SJCRH30 (cell line): ENCODE results near the gene NUB1. TPM values are rescaled to one million over a fixed set of nuclear protein-coding genes. Genes with fewer than 3 reads are reported as not detected.
A peak's percentile ranks its signal among the peaks of the same experiment; 100 is the strongest.

ENCODE experiments used
- DNase-seq, 2 experiments: peaks; one replicate each; pipeline ENCODE4 v3.0.0-alpha.2; 2015 to 2020
- H3K27ac ChIP-seq: fragments of 250-450 bp; sonication (Bioruptor Pico); 2 replicates; pipeline ENCODE4 v1.5.1; 2020; ENCODE audit warnings: mild to moderate bottlenecking, moderate library complexity
- H3K27me3 ChIP-seq: fragments of 250-450 bp; sonication (Bioruptor Pico); 2 replicates; pipeline ENCODE4 v1.5.1; 2020; ENCODE audit warnings: mild to moderate bottlenecking, moderate library complexity
- H3K36me3 ChIP-seq: fragments of 250-450 bp; sonication (Bioruptor Pico); 2 replicates; pipeline ENCODE4 v1.5.1; 2020; ENCODE audit warnings: mild to moderate bottlenecking, moderate library complexity
- H3K4me1 ChIP-seq: fragments of 250-450 bp; sonication (Bioruptor Pico); 2 replicates; pipeline ENCODE4 v1.5.1; 2020; ENCODE audit warnings: mild to moderate bottlenecking, moderate library complexity
- H3K4me3 ChIP-seq: fragments of 250-450 bp; sonication (Bioruptor Pico); 2 replicates; pipeline ENCODE4 v1.5.1; 2020; ENCODE audit warnings: mild to moderate bottlenecking, moderate library complexity
- H3K9me3 ChIP-seq: fragments of 250-450 bp; sonication (Bioruptor Pico); replicated peaks from 2 replicates; pipeline ENCODE4 v1.5.1; 2020; ENCODE audit warnings: mild to moderate bottlenecking, moderate library complexity
- total RNA-seq: library from RNA; depleted of rRNA; stranded (reverse); fragments of >200 nt; shearing (Covaris generic); gene quantifications from 2 replicates; pipeline ENCODE4 v1.2.3, GENCODE V29; 2014

The NUB1 gene
- total RNA-seq, 1 experiment from 2014 or later, result 61.5 TPM

DNA sequence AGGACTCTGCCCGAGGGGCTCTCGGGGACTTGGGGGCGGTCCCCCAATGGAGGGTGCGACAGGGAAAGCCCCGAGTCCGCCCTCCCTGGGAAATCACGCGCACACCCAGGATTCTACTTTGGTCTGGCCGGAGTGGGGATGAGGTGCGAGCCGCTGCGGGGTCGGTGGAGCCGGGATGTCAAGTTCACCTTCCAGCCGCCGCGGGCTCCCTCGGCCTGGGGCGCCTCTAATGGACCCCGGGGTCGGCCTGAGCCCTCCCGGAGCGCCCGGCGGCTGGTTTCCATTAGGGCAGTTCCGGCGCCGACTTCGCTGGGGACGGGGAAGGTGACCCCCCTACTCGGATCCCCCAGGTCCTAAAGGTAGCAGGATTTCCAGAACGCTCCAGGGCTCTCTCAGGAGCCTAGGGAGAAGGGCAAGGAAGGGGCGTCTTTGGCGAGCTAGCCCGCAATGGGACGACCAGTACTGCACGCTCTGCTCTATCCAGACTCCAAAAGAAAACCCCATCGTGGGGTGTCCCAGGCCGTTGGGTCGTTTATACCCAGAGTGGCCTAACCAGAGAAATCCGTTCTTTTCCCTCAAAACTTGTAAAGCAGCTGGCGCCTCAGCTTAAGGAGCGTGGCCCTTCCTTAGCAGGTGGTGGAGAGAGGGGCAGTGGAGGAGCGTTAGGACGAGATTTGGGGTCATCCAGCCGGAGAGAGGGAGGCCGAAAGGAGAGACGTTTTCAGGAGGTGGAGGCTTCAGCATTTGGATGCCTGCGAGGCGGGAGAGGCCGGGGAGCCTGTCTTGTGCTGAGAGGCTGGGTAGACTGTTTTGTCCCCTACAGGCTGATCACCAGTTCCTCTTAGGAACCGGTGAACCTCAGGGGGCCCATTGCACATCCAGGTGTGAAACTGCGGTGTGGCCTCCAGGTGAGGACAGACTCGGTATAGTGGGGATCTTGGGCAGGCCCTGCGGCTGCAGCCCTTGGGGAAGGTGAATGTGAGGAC is 69.1 kb downstream of the NUB1 start:
- H3K27me3 ChIP-seq, result peaks cover 15% of the 10 kb centered on the region
- no peaks in the 10 kb centered on the region for H3K36me3 ChIP-seq
- peak; percentile 72 to 81 for DNase-seq

DNA sequence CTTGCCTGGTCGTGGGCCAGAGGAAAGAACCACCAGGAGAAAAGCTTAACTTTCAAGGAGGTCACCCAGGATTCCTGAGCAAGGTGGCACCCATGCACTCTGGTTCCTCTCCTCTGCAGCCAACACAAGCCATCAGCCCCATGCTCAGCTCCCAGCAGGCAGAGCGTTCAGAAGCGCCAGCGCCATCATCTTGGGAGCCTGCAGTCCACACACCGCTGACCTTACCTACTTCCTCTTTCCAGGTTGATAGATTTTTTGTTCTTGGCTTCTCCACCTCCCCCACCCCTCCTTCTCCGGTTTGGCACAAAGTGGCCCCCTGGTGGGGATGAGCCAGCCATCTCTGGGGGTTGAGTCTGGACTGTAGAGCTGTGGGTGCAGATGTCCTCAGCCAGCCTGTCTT is 69.9 kb downstream of the NUB1 start:
- H3K36me3 ChIP-seq, result no peaks in the 10 kb centered on the region
- H3K4me1 ChIP-seq, result no peaks in the 10 kb centered on the region
- H3K27ac ChIP-seq, result no peak overlapping the region
- DNase-seq, result no peak
- peaks cover 15% of the 10 kb centered on the region for H3K27me3 ChIP-seq
- no peak overlapping the region for H3K4me3 ChIP-seq
- no peaks in the 10 kb centered on the region for H3K9me3 ChIP-seq

More for the DNA sequence above, 69.1 kb downstream of the NUB1 start:
- H3K4me1 ChIP-seq, result no peaks in the 10 kb centered on the region
- H3K27ac ChIP-seq, result no peak overlapping the region
- no peaks in the 10 kb centered on the region for H3K9me3 ChIP-seq
- peak overlapping the region; percentile 67 for H3K4me3 ChIP-seq

- Histone ChIP-seq H3K27ac (no peak overlapping the region), H3K4me1 (no peaks in the 10 kb centered on the region), H3K36me3 (no peaks in the 10 kb centered on the region), H3K9me3 (no peaks in the 10 kb centered on the region), H3K4me3 (no peak overlapping the region), H3K27me3 (peaks cover 15% of the 10 kb centered on the region)
- DNase-seq, result no peak
These were observed 70.7 kb downstream of the NUB1 start for GRCh38 chr7:151412318-151412717.

DNA sequence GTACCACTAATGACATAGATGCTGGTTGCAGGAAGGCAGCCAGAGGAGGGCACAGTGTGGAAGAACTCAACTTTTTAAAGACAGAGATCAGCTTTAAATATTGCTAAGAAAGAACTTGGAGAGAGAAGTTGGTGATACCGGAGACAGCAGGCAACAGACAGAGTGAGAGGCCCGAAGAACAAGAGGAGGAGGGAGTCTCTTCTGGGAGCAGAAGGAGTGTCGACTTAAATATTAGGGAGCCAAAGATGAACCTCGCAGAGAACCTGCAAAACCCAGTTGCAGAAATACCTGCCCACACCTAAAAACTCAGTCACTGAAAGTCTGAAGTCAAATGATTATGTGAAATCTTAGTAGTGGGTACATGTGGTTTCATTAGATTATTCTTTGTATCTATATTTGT is 71.6 kb downstream of the NUB1 start:
- no peak overlapping the region for H3K27ac ChIP-seq
- H3K4me1 ChIP-seq, result no peaks in the 10 kb centered on the region
- peaks cover 15% of the 10 kb centered on the region for H3K27me3 ChIP-seq
- H3K4me3 ChIP-seq, result no peak overlapping the region
- DNase-seq, result no peak
- no peaks in the 10 kb centered on the region for H3K9me3 ChIP-seq
- H3K36me3 ChIP-seq, result no peaks in the 10 kb centered on the region

DNA sequence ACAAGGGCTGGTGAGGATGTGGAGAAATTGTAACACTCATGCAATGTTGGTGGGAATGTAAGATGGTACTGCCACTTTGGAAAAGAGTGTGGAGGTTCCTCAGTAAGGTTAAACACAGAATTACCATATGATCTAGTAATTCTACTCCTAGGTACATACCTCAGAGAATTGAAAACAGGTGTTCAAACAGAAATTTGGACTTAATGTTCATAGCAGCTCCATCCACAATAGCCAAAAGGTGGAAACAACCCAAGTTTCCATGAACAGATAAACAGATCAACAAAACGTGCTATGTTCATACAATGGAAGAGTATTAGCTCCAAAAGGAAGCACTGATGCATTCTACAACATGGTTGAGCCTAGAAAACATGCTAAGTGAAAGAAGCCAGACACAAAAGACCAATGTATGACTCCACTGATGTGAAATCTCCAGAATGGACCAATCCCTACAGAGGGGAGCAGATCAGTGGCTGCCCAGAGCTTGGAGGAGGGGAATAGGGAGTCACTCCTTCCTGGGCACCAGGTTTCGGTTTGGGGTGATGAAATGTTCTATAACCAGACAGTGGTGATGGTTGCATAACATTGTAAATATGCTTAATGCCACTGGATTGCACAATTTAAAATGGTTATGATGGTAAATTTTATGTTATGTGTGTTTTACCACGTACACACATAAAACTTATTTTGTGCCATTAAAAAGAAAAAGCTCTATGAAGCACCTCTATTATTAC is 73.9 kb downstream of the NUB1 start:
- Histone ChIP-seq H3K27me3 (peaks cover 15% of the 10 kb centered on the region), H3K27ac (no peak overlapping the region), H3K36me3 (no peaks in the 10 kb centered on the region), H3K9me3 (peaks cover 3% of the 10 kb centered on the region), H3K4me1 (no peaks in the 10 kb centered on the region), H3K4me3 (no peak overlapping the region)
- no peak for DNase-seq

DNA sequence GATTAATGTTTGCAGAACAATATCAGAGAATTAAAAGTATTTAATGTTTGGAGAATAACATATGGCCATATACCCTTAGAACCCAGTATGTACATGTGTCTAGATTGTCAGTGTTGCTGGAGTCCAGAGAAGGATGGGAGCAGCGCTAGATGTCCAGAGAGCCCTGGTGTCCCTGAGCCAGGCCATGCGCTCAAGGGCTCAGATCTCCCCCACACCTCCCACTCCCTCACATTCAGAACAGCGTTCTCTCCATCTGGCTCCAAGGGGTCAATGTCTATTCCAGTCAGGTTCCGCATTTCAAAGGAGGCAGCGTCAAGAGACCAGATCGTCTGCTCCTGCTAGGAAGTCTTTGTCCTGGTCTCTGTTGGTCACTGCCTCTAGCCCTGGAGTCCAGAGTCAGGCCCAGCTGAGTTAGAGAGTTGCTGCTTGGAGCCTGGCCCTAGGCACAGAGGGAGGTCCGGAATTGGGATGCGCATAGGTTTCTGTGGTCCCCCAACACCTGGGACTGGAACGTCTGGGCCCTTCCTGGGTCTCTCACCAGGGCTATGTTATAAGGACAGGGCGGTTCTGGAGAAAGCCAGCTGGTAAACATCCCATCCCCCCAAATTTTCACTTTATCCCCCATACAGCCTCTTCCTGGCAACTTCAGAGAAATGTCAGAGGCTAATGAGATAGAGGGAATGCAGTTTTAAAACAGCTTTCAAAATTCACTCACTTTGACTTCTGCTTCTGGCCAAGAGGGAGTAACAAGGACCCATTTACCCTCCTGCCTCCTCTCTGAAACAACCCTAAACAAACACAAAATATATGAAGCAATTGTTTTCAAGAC is 74.7 kb downstream of the NUB1 start:
- DNase-seq, result no peak
- Histone ChIP-seq H3K27ac (no peak overlapping the region), H3K4me3 (no peak overlapping the region), H3K9me3 (peaks cover 3% of the 10 kb centered on the region), H3K36me3 (no peaks in the 10 kb centered on the region), H3K4me1 (no peaks in the 10 kb centered on the region), H3K27me3 (peaks cover 9% of the 10 kb centered on the region)

- no peaks in the 10 kb centered on the region for H3K4me1 ChIP-seq
- peak; percentile 31 to 47 for DNase-seq
- no peak overlapping the region for H3K4me3 ChIP-seq
- H3K9me3 ChIP-seq, result peaks cover 3% of the 10 kb centered on the region
- no peak overlapping the region for H3K27ac ChIP-seq
- no peaks in the 10 kb centered on the region for H3K36me3 ChIP-seq
- H3K27me3 ChIP-seq, result peaks cover 4% of the 10 kb centered on the region
These were observed 75.3 kb downstream of the NUB1 start for GRCh38 chr7:151416941-151417315.

GRCh38 chr7:151420144-151420543 is 78.5 kb downstream of the NUB1 start:
- peak in 1 of 2 experiments; percentile 43 for DNase-seq
- Histone ChIP-seq H3K36me3 (no peaks in the 10 kb centered on the region), H3K27me3 (peaks cover 6% of the 10 kb centered on the region; the same call in 1 of the 2 replicates), H3K4me1 (no peaks in the 10 kb centered on the region), H3K4me3 (no peak overlapping the region), H3K9me3 (peaks cover 8% of the 10 kb centered on the region), H3K27ac (no peak overlapping the region)

DNA sequence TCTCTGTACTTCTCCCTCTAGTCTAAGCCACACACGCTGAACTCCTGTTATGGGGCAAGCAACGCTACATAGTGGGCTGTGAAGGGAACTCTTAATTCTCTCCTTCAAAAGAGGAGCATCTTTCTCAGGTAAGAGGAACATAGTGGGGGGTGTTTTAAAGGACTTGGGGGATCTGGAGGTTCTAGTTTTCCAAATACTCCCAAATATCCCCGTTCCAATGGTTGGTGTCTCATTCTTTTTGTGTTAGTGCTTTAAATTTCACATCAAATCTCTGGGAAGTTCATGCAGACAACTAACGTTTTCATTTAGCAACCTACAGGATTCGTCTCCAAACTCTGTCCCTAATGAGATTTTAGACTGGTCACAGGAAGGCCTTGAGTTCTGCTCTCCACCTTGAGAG is 80.6 kb downstream of the NUB1 start:
- Histone ChIP-seq H3K27me3 (peaks cover 8% of the 10 kb centered on the region; the same call in 1 of the 2 replicates), H3K4me3 (no peak overlapping the region), H3K9me3 (peaks cover 8% of the 10 kb centered on the region), H3K4me1 (peaks cover 18% of the 10 kb centered on the region), H3K27ac (no peak overlapping the region), H3K36me3 (no peaks in the 10 kb centered on the region)
- DNase-seq, result no peak

GRCh38 chr7:151423226-151423625 is 81.6 kb downstream of the NUB1 start:
- Histone ChIP-seq H3K27me3 (peaks cover 8% of the 10 kb centered on the region; the same call in 1 of the 2 replicates), H3K36me3 (no peaks in the 10 kb centered on the region), H3K9me3 (peaks cover 8% of the 10 kb centered on the region), H3K27ac (no peak overlapping the region), H3K4me3 (no peak overlapping the region), H3K4me1 (peaks cover 28% of the 10 kb centered on the region)
- no peak for DNase-seq

DNA sequence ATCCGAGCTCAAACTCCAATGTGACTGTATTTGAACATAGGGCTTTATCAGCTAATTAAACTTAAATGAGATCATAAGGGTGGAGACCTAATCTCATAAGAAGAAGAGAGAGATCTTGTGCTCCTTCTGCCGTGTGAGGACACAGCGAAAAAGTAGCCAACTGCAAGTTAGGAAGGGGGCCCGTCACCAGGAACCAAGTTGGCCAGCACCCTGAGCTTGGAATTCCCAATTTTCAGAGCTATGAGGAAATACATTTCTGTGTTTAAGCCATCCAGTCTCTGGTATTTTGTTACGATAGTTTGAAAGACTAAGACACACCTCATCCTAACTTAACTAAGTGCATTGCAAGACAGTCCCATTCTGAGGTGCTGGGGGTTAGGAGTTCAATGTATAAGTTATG is 82.3 kb downstream of the NUB1 start:
- Histone ChIP-seq H3K36me3 (no peaks in the 10 kb centered on the region), H3K4me3 (no peak overlapping the region), H3K4me1 (peaks cover 34% of the 10 kb centered on the region), H3K9me3 (peaks cover 8% of the 10 kb centered on the region), H3K27ac (no peak overlapping the region), H3K27me3 (peaks cover 8% of the 10 kb centered on the region; the same call in 1 of the 2 replicates)
- no peak for DNase-seq

DNA sequence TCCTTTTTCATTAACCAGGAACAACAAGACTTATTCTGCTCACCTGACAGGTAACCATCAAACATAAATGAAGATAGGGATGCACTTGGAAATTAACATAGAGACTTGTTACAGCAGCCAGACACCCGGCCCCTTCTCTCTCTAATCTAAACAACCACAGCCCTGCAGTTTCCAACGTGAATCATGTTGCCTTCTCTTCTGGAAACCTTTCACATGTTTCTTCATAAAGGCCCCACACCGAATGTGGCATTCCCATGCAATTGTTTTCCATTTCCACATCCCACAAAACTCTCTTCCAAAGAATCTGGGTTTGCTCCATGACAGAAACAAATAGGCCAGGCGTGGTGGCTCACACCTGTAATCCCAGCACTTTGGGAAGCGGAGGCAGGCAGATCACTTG is 83.2 kb downstream of the NUB1 start:
- no peak for DNase-seq
- Histone ChIP-seq H3K27me3 (peaks cover 8% of the 10 kb centered on the region; the same call in 1 of the 2 replicates), H3K4me3 (no peak overlapping the region), H3K36me3 (no peaks in the 10 kb centered on the region), H3K4me1 (peaks cover 37% of the 10 kb centered on the region), H3K9me3 (peaks cover 5% of the 10 kb centered on the region), H3K27ac (no peak overlapping the region)

DNA sequence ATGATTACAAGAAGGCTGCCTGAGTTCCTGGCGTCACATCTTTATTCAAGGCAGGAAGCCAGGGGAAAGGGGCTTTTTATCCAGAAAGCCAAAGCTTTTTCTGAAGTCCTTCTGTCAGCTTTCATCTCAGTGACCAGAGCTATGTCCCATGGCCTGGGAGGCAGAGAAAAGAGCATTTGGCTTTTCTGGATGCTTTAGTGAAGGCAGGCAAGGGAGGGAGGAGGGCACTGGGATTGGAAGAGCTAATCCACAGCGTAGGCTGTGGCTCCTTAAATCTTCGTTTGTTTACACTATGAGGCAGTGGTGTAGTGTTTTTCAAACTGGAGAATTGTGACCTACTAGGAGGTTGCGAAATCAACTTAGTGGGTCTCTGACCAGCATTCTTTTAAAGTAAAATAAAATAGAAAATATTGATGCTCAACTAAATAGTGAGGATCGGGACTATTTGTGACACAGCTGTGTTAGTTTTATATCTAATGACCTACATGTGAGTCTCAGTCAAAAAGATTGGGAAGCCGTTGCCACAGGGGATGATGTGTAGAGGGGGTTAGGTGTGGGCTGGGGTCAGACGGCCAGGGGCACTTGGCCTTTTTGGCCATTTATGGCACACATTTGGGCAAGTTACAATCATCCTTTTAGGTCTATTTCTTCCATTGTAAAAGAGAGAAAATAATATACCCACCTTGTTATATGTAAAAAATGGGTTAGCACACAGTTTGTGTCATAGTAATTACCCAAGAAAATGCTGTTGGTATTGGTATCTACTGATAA is 84.2 kb downstream of the NUB1 start:
- Histone ChIP-seq H3K27ac (no peak overlapping the region), H3K27me3 (peaks cover 8% of the 10 kb centered on the region; the same call in 1 of the 2 replicates), H3K4me1 (peaks cover 37% of the 10 kb centered on the region), H3K9me3 (peaks cover 5% of the 10 kb centered on the region; the same call in 1 of the 2 replicates), H3K36me3 (no peaks in the 10 kb centered on the region), H3K4me3 (no peak overlapping the region)
- peak in 1 of 2 experiments; percentile 56 for DNase-seq
